ENCODE measurements around the gene USP36.

DNA sequence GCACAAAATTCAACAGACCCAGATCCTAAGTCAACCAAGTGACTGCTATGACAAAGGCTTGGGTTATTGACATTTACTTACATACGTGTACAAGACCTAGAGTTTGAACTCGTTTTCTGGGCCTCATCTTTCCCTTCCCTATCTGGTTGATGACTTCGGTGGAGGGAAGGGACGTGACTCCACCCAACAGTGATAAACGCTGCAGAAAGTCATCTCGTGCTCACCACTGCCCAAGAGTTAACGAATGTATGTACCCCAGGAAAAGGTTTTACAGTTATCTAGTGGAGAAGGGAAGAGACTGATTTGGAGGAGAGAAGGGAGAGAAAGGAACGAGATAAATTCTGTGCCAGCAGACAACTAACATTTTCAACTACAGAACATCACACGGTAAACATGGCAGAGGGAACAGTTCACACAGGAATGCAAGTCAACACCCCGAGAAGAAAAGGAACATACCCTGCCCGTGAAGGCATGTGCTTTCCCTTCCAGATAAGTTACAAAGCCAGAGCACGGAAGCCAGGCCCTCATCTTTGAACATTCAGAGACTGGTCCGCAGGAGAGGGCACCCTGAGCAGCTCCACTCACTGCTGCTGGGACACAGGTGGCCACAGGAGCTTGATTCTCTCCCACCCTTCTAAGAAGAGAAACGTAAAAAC is 44.6 kb downstream of the USP36 start:
- TF ChIP-seq, protein P1, sequence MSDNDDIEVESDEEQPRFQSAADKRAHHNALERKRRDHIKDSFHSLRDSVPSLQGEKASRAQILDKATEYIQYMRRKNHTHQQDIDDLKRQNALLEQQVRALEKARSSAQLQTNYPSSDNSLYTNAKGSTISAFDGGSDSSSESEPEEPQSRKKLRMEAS (IDR thresholded peaks at IDR 0.05): no peak
- TF ChIP-seq, protein P2, sequence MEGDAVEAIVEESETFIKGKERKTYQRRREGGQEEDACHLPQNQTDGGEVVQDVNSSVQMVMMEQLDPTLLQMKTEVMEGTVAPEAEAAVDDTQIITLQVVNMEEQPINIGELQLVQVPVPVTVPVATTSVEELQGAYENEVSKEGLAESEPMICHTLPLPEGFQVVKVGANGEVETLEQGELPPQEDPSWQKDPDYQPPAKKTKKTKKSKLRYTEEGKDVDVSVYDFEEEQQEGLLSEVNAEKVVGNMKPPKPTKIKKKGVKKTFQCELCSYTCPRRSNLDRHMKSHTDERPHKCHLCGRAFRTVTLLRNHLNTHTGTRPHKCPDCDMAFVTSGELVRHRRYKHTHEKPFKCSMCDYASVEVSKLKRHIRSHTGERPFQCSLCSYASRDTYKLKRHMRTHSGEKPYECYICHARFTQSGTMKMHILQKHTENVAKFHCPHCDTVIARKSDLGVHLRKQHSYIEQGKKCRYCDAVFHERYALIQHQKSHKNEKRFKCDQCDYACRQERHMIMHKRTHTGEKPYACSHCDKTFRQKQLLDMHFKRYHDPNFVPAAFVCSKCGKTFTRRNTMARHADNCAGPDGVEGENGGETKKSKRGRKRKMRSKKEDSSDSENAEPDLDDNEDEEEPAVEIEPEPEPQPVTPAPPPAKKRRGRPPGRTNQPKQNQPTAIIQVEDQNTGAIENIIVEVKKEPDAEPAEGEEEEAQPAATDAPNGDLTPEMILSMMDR (IDR thresholded peaks at IDR 0.05; ENCODE audit: low read depth, low read length, missing input control): no peak
- TF ChIP-seq TAF1 (conservative IDR thresholded peaks at IDR 0.05): no peak
